ENCODE measurements around the gene PNPLA5. TPM values are rescaled to one million over a fixed set of nuclear protein-coding genes. Genes with fewer than 3 reads are reported as not detected.

PNPLA5 gene
- total RNA-seq, 1 donor from 2014 or later, result not detected

DNA sequence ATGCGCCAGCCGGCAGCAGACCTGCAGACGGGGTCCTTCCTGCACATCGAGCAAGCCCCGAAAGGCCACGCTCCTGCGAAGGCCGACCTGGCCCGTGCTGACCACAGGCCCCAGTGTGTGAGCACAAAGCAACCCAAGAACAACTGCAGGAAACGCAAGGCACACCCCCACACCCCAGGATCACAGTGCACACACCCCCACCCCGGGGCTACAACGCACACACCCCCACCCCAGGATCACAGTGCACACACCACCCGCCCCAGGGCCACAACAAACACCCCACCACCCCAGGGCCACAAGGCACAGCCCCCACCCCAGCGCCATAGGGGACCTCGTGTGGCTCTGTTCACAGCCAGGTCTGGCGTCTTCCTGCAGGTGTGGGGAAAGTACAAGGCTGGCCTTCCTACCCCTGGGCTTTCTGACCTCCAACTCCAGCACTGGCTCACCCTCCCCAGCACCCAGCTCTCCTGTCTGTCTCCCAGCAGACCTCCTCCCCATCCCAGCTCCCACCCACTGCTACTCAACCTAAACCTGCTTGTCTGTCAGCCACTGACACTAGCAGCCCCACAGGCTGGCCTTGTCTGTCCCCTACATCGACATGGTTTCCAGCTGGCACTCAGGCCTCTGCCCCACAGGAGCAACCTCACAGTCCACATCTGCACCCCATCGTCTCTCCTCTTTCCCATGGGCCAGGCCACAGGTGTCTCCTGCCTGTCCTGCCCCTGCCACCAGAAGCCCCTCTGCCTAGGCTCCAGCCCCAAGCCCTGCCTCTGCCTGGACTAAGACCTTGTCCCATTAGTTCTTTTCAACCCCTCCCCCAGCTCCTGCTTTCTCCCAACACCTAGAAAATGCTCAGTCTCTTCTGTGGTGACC, 59.2 kb downstream of the PNPLA5 start:
- H3K27ac Mint-ChIP-seq (ENCODE audit: unreplicated experiment), result no peak overlapping the region
- peaks cover 9% of the 10 kb centered on the region for H3K9me3 Mint-ChIP-seq (ENCODE audit: unreplicated experiment)
- TF ChIP-seq, protein P1, sequence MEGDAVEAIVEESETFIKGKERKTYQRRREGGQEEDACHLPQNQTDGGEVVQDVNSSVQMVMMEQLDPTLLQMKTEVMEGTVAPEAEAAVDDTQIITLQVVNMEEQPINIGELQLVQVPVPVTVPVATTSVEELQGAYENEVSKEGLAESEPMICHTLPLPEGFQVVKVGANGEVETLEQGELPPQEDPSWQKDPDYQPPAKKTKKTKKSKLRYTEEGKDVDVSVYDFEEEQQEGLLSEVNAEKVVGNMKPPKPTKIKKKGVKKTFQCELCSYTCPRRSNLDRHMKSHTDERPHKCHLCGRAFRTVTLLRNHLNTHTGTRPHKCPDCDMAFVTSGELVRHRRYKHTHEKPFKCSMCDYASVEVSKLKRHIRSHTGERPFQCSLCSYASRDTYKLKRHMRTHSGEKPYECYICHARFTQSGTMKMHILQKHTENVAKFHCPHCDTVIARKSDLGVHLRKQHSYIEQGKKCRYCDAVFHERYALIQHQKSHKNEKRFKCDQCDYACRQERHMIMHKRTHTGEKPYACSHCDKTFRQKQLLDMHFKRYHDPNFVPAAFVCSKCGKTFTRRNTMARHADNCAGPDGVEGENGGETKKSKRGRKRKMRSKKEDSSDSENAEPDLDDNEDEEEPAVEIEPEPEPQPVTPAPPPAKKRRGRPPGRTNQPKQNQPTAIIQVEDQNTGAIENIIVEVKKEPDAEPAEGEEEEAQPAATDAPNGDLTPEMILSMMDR (IDR thresholded peaks at IDR 0.05; ENCODE audit: partially characterized antibody, unreplicated experiment), result no peak
- peak overlapping the region; percentile 20 for H3K4me3 Mint-ChIP-seq (ENCODE audit: unreplicated experiment)
- H3K4me1 Mint-ChIP-seq (ENCODE audit: low read depth, unreplicated experiment), result peaks cover 42% of the 10 kb centered on the region
- H3K36me3 Mint-ChIP-seq (ENCODE audit: unreplicated experiment), result no peaks in the 10 kb centered on the region
- peak; percentile 13 for DNase-seq
- peaks cover 14% of the 10 kb centered on the region for H3K27me3 Mint-ChIP-seq (ENCODE audit: unreplicated experiment)

DNA sequence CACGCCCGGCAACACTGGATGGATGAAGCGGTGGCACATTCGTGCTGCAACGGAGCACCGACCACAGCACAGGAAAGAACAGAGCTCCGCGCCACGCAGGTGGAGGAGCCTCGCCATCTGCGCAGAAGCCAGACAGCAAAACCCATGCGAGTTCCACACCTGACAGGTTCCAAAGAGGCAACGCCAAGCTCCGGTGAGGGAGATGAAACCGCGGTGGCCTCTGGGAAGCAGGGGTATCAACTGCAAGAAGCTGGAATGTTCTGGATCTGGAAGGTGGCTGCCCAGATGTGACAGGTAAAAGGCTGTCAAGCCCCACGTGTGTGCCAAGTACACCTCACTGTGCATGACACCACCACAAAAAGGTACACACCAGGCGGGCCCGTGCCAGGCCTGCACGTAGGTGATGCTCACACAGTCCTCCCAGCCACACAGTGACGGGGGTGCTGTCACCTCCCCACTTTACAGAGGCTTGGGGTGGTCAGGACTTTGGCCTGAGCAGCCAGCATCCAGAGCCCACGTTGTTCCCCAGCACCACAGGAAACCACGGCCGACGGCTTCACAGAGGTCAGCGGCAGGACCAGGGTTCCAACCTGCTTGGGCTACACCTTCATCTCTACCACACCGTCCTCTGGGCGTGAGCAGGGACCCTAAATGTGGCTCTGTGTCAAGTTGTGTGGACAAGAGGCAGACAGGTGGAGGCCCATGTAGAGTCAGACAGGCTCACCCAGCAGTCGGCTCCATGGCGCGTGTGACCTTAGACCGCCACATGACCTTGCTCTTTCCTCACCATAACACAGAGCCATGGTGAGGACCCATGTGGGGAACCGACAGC, 60.0 kb downstream of the PNPLA5 start:
- no peaks in the 10 kb centered on the region for H3K36me3 Mint-ChIP-seq (ENCODE audit: unreplicated experiment)
- no peak overlapping the region for H3K27ac Mint-ChIP-seq (ENCODE audit: unreplicated experiment)
- H3K4me1 Mint-ChIP-seq (ENCODE audit: low read depth, unreplicated experiment), result peaks cover 50% of the 10 kb centered on the region
- TF ChIP-seq, protein P1 (IDR thresholded peaks at IDR 0.05; ENCODE audit: partially characterized antibody, unreplicated experiment), result no peak
- H3K9me3 Mint-ChIP-seq (ENCODE audit: unreplicated experiment), result peaks cover 9% of the 10 kb centered on the region
- H3K27me3 Mint-ChIP-seq (ENCODE audit: unreplicated experiment), result peaks cover 14% of the 10 kb centered on the region
- peak; percentile 9 for DNase-seq
- no peak overlapping the region for H3K4me3 Mint-ChIP-seq (ENCODE audit: unreplicated experiment)

DNA sequence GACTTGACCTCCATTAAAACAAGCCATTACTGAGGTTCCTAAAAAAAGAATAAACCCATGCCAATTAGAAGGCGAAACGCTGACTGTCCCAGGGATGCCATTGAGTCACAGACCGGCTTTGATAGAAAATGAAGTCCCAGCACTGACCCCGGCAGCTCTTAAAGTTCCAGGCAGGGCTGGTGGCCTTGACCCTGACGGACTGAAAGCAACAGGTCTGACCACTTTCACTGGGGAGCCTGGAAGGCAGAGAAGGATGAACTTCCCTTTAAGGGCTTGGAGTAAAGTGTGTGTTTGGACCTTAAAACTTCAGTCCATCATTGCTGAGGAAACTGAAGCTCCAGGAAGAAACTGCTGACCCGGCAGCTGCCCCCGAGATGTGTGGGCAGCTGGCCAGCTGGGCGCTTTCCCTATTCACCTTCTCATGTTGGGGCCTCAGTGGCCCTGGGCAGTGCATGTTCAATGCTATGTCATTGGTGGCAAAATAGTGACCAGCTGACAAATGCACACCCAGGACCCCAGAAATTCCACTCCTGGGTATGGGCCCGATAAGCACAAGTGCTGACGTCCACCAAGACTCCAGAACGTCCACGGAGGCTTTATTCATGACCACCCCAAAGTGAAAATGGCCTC, 60.8 kb downstream of the PNPLA5 start:
- H3K4me1 Mint-ChIP-seq (ENCODE audit: low read depth, unreplicated experiment), result peaks cover 57% of the 10 kb centered on the region
- peak; percentile 14 for DNase-seq
- H3K27ac Mint-ChIP-seq (ENCODE audit: unreplicated experiment), result no peak overlapping the region
- H3K27me3 Mint-ChIP-seq (ENCODE audit: unreplicated experiment), result peaks cover 14% of the 10 kb centered on the region
- H3K4me3 Mint-ChIP-seq (ENCODE audit: unreplicated experiment), result no peak overlapping the region
- no peaks in the 10 kb centered on the region for H3K36me3 Mint-ChIP-seq (ENCODE audit: unreplicated experiment)
- TF ChIP-seq, protein P1 (IDR thresholded peaks at IDR 0.05; ENCODE audit: partially characterized antibody, unreplicated experiment), result no peak
- peaks cover 9% of the 10 kb centered on the region for H3K9me3 Mint-ChIP-seq (ENCODE audit: unreplicated experiment)

DNA sequence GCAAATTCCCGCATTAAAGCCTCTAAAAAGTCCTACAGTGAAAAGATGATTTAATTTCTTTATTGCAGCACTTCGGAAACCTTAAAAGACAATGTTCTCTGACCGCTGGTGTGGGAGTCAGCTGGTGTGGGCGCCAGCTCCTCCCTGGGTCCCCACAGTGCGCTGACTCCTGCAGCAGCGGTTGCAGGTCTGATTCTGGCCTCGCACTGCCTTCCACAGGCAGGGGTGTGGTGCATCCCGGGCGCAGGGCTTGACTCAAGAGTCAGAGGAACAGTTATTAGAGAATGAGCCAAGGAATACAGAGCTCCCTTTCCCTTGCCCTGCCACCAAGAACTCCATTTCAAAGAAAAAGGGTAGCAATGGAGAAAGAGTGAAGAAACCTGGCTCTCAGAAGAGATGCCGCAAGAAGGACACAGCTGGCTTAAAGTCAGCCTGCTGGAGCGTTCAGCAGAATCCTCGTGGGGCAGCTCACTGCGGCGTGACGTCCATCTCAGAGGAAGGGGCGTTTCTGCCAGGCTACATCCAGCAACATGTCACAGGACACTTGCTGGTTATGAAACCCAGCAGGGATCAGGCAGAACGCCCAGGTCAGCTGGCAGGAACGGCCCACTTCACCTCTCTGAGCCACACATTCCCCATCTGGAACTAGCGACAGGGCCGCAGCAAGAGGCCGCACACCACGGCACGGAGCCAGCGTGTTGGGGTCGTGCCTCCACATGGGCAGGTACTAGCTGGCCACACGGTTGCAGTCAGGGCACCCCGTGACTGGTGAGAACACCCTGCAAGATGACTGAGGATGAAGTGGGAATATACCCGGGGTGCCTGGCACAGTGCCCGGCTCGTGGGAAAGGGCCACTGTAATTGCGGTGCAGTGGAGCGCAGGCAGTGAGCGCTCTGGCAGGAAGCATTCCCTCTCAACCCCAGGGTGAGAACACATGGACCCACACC, 61.6 kb downstream of the PNPLA5 start:
- Mint-ChIP-seq H3K27ac (ENCODE audit: unreplicated experiment) (peak overlapping the region; percentile 98), H3K27me3 (ENCODE audit: unreplicated experiment) (peaks cover 9% of the 10 kb centered on the region), H3K36me3 (ENCODE audit: unreplicated experiment) (no peaks in the 10 kb centered on the region), H3K4me3 (ENCODE audit: unreplicated experiment) (peak overlapping the region; percentile 67), H3K9me3 (ENCODE audit: unreplicated experiment) (peaks cover 9% of the 10 kb centered on the region), H3K4me1 (ENCODE audit: low read depth, unreplicated experiment) (peaks cover 59% of the 10 kb centered on the region)
- TF ChIP-seq, protein P1 (IDR thresholded peaks at IDR 0.05; ENCODE audit: partially characterized antibody, unreplicated experiment), result no peak
- peak; percentile 73 for DNase-seq

Other genes starting within 250 kb of the PNPLA5 start
- gene EFCAB6, start 79.7 kb downstream of the PNPLA5 start, total RNA-seq (ENCODE audit: unreplicated experiment), result 0.96 TPM
- gene SULT4A1, start 29.5 kb downstream of the PNPLA5 start, total RNA-seq (ENCODE audit: unreplicated experiment), result 79.5 TPM
- gene PNPLA3, start 31.8 kb upstream of the PNPLA5 start, total RNA-seq (ENCODE audit: unreplicated experiment), result 14.7 TPM
- 48.0 TPM for gene SAMM50, start 63.4 kb upstream of the PNPLA5 start, total RNA-seq (ENCODE audit: unreplicated experiment)
- 7.7 TPM for gene PARVB, start 132.3 kb upstream of the PNPLA5 start, total RNA-seq (ENCODE audit: unreplicated experiment)